ENCODE data around the gene TMEM132C.

GRCh38 chr12:128606051-128606450 is 339.1 kb downstream of the TMEM132C start:
- TF ChIP-seq POLR2A (IDR thresholded peaks at IDR 0.05; ENCODE audit: low read depth, low read length) (no peak), CTCF (IDR thresholded peaks at IDR 0.05; ENCODE audit: extremely low read depth in 1 of 2, insufficient read depth in 1 of 2, low read depth in 1 of 2, low read length in 2 of 2) (no peak), POLR2AphosphoS5 (IDR thresholded peaks at IDR 0.05; ENCODE audit: insufficient read depth, low read depth, low read length) (no peak), MAX (IDR thresholded peaks at IDR 0.05; ENCODE audit: insufficient read depth, insufficient read length) (no peak), MYC (IDR thresholded peaks at IDR 0.05; ENCODE audit: low read depth, low read length) (no peak), EZH2 (IDR thresholded peaks at IDR 0.05; ENCODE audit: borderline replicate concordance, low read depth, low read length, severe bottlenecking) (no peak), JUN (IDR thresholded peaks at IDR 0.05; ENCODE audit: borderline replicate concordance, insufficient read depth, insufficient read length, low read depth) (no peak), FOS (IDR thresholded peaks at IDR 0.05; ENCODE audit: borderline replicate concordance, insufficient read depth, low read length) (no peak)

All from endothelial cell of umbilical vein (primary cell).